GM10248 (cell line): ENCODE measurements around the gene RPL18.

Experiments
- CTCF ChIA-PET: fragments of 300-600 bp; sonication (Branson Sonifier 250); formaldehyde crosslinking; extraction: SDS; loops from one replicate; lab custom pipeline; 2021; ENCODE audit warnings: antibody characterized with exemption; lab: Yijun Ruan, JAX
- POLR2A ChIA-PET: fragments of 350-650 bp; sonication (Branson Sonifier 250); formaldehyde crosslinking; extraction: SDS; loops from one replicate; lab custom pipeline; 2020; ENCODE audit warnings: antibody characterized with exemption; lab: Yijun Ruan, JAX
- DNase-seq: peaks from one replicate; pipeline ENCODE4 v3.0.0; 2012; ENCODE audit errors: extremely low spot score
- TF ChIP-seq, protein P1 (sequence below): IDR thresholded peaks from 2 replicates; pipeline ENCODE4 v1.5.1; 2012; ENCODE audit warnings: mild to moderate bottlenecking, low read depth; ENCODE audit errors: extremely low read depth, missing control alignments, control extremely low read depth

The RPL18 gene

DNA sequence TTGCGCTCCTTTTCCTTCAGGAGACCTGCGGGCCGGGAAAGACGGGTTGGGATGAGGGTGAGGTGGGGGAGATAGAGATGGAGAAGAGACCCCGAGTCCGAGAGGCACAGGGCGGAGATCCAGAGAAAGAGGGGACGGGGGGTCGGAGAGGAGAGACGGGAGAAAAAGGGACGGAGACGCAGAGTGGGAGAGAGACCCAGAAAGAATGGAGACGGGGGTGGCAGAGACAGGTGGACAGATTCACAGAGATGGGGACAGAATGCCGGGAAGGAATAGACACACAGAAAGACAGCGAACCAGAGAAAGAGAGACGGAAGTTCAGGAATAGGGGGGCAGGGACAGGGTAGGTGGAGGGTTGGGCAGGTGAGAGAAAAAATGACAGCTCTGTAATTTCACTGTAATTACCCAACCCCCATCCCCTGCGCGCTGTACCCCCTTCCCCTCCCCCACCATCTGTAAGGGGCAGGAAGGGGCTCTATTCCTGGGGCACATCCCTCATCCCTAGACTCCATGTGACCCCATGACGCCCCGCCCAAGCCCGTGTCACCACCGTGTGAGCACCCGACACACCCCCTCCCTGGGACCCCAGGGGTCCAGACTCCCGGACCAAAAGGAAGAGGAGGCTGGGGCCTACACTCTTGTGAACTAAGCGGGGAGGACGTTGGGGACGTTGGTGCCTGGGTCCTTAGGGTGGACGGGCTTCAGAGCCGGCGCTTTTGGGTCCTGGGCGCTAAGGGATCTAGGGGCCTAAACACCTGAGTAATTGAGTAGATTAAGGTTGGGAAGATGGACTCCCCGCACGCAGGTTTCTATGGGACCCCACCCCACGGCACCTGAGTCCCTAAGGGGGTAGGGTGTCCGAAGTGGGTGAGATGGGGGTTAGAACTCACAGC is 17.2 kb upstream of the RPL18 start:
- CTCF ChIA-PET = interaction anchor here (0.6 kb wide), 1 partner anchor 10 kb away, joined by 3 read pairs; no protein-coding TSS in a partner anchor
- TF ChIP-seq, protein P1, sequence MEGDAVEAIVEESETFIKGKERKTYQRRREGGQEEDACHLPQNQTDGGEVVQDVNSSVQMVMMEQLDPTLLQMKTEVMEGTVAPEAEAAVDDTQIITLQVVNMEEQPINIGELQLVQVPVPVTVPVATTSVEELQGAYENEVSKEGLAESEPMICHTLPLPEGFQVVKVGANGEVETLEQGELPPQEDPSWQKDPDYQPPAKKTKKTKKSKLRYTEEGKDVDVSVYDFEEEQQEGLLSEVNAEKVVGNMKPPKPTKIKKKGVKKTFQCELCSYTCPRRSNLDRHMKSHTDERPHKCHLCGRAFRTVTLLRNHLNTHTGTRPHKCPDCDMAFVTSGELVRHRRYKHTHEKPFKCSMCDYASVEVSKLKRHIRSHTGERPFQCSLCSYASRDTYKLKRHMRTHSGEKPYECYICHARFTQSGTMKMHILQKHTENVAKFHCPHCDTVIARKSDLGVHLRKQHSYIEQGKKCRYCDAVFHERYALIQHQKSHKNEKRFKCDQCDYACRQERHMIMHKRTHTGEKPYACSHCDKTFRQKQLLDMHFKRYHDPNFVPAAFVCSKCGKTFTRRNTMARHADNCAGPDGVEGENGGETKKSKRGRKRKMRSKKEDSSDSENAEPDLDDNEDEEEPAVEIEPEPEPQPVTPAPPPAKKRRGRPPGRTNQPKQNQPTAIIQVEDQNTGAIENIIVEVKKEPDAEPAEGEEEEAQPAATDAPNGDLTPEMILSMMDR = no peak
- POLR2A ChIA-PET = no interaction called here
- DNase-seq = no peak

DNA sequence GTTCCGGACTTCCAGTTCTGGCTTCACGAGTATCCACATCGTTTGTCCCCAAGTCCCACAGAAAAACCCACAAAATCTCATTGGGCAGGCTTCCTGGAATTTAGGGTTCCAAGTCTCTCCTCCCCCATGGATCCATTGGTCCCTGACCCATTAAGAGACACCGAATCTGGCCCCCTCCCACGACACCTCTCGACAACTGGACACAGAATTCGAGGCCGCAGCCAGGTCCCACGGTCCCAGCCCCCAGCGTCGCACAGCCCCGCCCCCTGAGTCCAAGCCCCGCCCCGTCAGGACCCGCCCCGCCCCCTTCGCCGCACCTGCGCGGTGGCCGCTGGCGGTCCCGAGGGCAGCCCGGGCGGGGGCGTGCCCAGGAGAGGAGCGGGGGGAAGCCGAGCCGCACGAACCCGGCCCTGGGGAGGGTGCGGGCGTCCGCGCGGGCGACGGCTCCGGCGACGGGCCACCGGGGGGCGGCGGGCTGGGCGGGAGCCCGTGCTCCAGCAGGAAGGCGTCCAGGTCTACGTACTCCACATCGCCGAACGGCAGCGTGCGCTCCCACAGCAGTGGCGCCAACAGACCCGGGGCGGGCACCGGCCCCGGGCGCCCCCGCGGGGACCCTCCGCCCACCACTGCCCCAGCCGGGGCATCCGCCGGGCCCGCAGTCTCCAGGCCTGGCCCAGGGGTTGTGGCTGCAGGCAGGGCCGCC is 16.4 kb upstream of the RPL18 start:
- DNase-seq = peak; percentile 89
- ChIA-PET CTCF (interaction anchor here (2.7 kb wide), 1 partner anchor 12 kb away, joined by 20 read pairs; no protein-coding TSS in a partner anchor), POLR2A (no interaction called here)
- TF ChIP-seq, protein P1 = no peak

DNA sequence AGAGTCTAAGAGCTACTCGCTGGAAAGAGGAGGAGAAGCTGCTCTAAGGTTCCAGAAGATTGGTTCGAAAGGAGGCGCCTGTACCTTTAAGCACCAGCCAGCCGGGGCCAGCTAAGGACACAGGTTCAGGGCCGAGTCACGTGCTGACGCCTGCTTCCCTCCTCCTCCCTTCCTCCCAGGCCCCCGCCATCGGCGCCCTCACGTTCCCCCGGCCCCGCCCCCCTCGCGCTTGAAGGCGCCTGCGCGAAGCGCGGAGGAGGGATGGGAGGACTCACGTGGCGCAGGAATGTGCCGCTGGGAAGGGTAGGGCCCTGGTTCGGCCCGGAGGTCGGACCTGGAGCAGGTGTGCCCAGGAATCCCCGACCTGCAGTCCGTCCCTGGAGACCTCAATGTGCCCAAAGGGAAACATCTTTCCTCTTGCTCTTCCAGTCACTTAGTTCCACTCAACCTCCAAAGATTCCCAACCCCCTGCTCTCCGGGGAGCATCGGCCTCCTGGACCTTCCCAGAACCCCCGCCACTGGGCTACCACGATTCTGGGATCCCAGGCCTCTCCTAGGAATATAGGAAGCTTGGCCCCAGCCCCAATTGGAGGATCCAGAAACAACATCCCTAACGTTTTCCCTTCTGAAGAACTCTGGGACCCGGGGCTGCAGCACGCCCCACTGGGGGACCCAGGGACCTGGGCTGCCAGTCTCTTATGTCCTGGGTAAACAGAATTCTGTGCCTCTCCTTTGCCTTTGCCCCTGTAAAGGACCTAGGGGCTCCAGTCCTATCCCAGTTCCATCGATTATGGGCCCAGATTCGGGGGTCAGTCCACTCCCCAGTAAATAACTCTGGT is 15.7 kb upstream of the RPL18 start:
- TF ChIP-seq, protein P1 = no peak

DNA sequence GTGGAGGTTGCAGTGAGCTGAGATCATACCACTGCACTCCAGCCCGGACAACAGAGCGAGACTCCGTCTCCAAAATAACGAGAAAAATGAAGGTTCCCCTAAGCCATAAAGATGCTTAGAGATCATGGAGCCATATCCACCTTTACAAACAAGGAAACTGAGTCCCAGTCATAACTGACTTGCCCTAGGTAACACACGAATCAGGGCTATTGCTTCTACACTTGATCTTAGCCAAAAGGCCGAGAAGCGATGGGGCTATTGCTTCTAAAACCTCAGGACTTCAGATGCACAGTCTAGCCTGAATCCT is 15.0 kb upstream of the RPL18 start:
- ChIA-PET CTCF (interaction anchor here (1.0 to 2.7 kb wide), 4 partner anchors 10 to 202 kb away, joined by 3 to 20 read pairs (median 4); partner anchors contain the start of genes HSD17B14, RPL18 and SPHK2), POLR2A (interaction anchor here (3.4 kb wide), 1 partner anchor 15 kb away, joined by 16 read pairs; the partner anchor contains the start of genes RPL18 and SPHK2)
- TF ChIP-seq, protein P1 = no peak
- no peak for DNase-seq

More for the DNA sequence above, 15.7 kb upstream of the RPL18 start:
- ChIA-PET CTCF (interaction anchor here (1.0 to 2.7 kb wide), 4 partner anchors 11 to 201 kb away, joined by 3 to 20 read pairs (median 4); partner anchors contain the start of genes HSD17B14, RPL18 and SPHK2), POLR2A (interaction anchor here (3.4 kb wide), 1 partner anchor 16 kb away, joined by 16 read pairs; the partner anchor contains the start of genes RPL18 and SPHK2)
- peak; percentile 84 for DNase-seq

DNA sequence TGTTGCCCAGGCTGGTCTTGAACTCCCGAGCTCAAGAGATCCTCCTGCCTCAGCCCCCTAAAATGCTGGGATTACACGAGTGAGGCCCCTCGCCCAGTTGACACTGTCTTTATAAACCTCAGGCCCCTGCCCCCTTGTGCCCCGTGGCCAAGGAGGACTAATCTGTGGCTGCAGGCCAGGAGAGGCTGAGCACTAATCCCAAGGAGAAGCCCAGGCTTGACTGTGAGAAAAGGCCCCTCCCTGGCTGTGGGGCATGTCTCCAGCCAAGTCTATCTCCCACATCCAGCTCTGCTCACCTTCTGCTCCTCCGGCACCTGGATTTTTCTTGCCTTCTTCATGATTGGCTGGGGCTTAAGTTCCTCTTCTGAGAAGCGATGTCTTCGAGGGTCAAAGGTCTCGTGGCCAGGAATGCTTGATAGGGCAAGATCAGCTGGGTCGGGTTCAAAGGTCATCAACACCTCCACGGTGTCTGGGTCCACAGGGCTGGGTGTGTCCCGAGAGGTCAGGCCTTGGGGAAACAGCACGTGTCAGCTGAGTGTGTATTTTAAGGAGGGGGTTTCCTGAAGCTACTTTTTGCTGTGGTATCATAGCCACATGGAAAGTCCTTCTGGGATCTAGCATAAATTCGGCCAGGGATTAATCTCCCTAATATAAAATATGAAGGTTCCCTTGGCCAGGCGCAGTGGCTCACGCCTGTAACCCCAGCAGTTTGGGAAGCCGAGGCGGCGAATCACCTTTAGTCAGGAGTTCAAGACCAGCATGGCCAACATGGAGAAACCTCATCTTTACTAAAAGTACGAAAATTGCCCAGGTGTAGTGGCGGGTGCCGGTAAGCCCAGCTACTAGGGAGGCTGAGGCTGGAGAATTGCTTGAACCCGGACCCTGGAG is 14.4 kb upstream of the RPL18 start:
- TF ChIP-seq, protein P1 = no peak
- CTCF ChIA-PET = interaction anchor here (1.0 to 2.7 kb wide), 5 partner anchors 10 to 203 kb away, joined by 3 to 20 read pairs (median 4); partner anchors contain the start of genes CA11, HSD17B14, RPL18 and SPHK2
- POLR2A ChIA-PET = interaction anchor here (0.7 to 3.4 kb wide), 2 partner anchors 14 to 277 kb away, joined by 7 to 16 read pairs; partner anchors contain the start of genes RPL18 and SPHK2
- DNase-seq = no peak
